ENCODE measurements around the gene ADARB2. TPM values are rescaled to one million over a fixed set of nuclear protein-coding genes. Genes with fewer than 3 reads are reported as not detected.

Gene ADARB2
- polyA plus RNA-seq, 1 of the 3 experiments (the other 2 are of a cell fraction): not detected

- no peaks in the 10 kb centered on the region for H3K79me2 ChIP-seq (ENCODE audit: insufficient read depth)
- CTCF ChIA-PET: no interaction called here
- no peak overlapping the region for H3K27ac ChIP-seq (ENCODE audit: low read depth in 2 of 2, low read length in 1 of 2)
- no peaks in the 10 kb centered on the region for H4K20me1 ChIP-seq (ENCODE audit: insufficient read depth)
- H3K4me2 ChIP-seq: no peak overlapping the region
- H3K9ac ChIP-seq: no peak overlapping the region
- TF ChIP-seq, protein P1, sequence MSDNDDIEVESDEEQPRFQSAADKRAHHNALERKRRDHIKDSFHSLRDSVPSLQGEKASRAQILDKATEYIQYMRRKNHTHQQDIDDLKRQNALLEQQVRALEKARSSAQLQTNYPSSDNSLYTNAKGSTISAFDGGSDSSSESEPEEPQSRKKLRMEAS (IDR thresholded peaks at IDR 0.05; ENCODE audit: low read depth): no peak
- TF ChIP-seq, protein P2, sequence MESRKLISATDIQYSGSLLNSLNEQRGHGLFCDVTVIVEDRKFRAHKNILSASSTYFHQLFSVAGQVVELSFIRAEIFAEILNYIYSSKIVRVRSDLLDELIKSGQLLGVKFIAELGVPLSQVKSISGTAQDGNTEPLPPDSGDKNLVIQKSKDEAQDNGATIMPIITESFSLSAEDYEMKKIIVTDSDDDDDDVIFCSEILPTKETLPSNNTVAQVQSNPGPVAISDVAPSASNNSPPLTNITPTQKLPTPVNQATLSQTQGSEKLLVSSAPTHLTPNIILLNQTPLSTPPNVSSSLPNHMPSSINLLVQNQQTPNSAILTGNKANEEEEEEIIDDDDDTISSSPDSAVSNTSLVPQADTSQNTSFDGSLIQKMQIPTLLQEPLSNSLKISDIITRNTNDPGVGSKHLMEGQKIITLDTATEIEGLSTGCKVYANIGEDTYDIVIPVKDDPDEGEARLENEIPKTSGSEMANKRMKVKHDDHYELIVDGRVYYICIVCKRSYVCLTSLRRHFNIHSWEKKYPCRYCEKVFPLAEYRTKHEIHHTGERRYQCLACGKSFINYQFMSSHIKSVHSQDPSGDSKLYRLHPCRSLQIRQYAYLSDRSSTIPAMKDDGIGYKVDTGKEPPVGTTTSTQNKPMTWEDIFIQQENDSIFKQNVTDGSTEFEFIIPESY (IDR thresholded peaks at IDR 0.05; ENCODE audit: borderline replicate concordance, low read depth): no peak
- TF ChIP-seq YY1 (IDR thresholded peaks at IDR 0.05; ENCODE audit: low read depth): no peak
- TF ChIP-seq SMC3 (IDR thresholded peaks at IDR 0.05; ENCODE audit: low read depth, low read length): no peak
- no peak for TF ChIP-seq RAD21 (IDR thresholded peaks at IDR 0.05; ENCODE audit: low read length)
- no peak for TF ChIP-seq RFX5 (IDR thresholded peaks at IDR 0.05; ENCODE audit: low read length)
- TF ChIP-seq FOSL2 (IDR thresholded peaks at IDR 0.05; ENCODE audit: borderline replicate concordance, low read depth): no peak
- DNase-seq: no peak
- no peak overlapping the region for H3K4me3 ChIP-seq (ENCODE audit: low read depth in 2 of 2, low read length in 1 of 2)
- no peaks in the 10 kb centered on the region for H3K9me3 ChIP-seq
- POLR2A ChIA-PET: interaction anchor here (0.6 kb wide), 1 partner anchor 15 kb away, joined by 3 read pairs; no protein-coding TSS in a partner anchor
- H3K36me3 ChIP-seq (replicated peaks in 1 of 2; ENCODE audit: control insufficient read depth in 1 of 2, insufficient read depth in 2 of 2, low read length in 1 of 2): no peaks in the 10 kb centered on the region
- no peaks in the 10 kb centered on the region for H3F3A ChIP-seq (replicated peaks; ENCODE audit: insufficient read depth)
- no peaks in the 10 kb centered on the region; a peak in 1 of 4 replicates for H3K4me1 ChIP-seq (ENCODE audit: control insufficient read depth in 1 of 2, insufficient read depth in 2 of 2, low read depth in 1 of 2, low read length in 1 of 2)
- WGBS (ENCODE audit: low lambda C conversion rate): 8% methylated on average over 4 of the region's 7 CpGs
- H3K27me3 ChIP-seq (ENCODE audit: insufficient read depth): no peaks in the 10 kb centered on the region
- H2AFZ ChIP-seq (ENCODE audit: low read depth): no peak overlapping the region
- no peaks in the 10 kb centered on the region for H3K9me2 ChIP-seq
Measured at GRCh38 chr10:1545524-1545923, 191.8 kb downstream of the ADARB2 start.

- no peaks in the 10 kb centered on the region for H3K9me3 ChIP-seq
- H3K9ac ChIP-seq: no peak overlapping the region
- H3K4me1 ChIP-seq (ENCODE audit: control insufficient read depth in 1 of 2, insufficient read depth in 2 of 2, low read depth in 1 of 2, low read length in 1 of 2): no peaks in the 10 kb centered on the region; a peak in 1 of 4 replicates
- WGBS (ENCODE audit: low lambda C conversion rate): 13% methylated on average over 2 of the region's 2 CpGs
- H4K20me1 ChIP-seq (ENCODE audit: insufficient read depth): no peaks in the 10 kb centered on the region
- H2AFZ ChIP-seq (ENCODE audit: low read depth): no peak overlapping the region
- no peaks in the 10 kb centered on the region for H3K79me2 ChIP-seq (ENCODE audit: insufficient read depth)
- no peaks in the 10 kb centered on the region for H3K36me3 ChIP-seq (replicated peaks in 1 of 2; ENCODE audit: control insufficient read depth in 1 of 2, insufficient read depth in 2 of 2, low read length in 1 of 2)
- H3F3A ChIP-seq (replicated peaks; ENCODE audit: insufficient read depth): no peaks in the 10 kb centered on the region
- H3K4me3 ChIP-seq (ENCODE audit: low read depth in 2 of 2, low read length in 1 of 2): no peak overlapping the region
- H3K9me2 ChIP-seq: no peaks in the 10 kb centered on the region
- H3K4me2 ChIP-seq: no peak overlapping the region
- TF ChIP-seq NFIC (IDR thresholded peaks at IDR 0.05; ENCODE audit: borderline replicate concordance) (no peak), GABPA (IDR thresholded peaks at IDR 0.05; ENCODE audit: low read depth) (no peak), TEAD4 (IDR thresholded peaks at IDR 0.05; ENCODE audit: borderline replicate concordance, insufficient read depth) (no peak), TAF1 (IDR thresholded peaks at IDR 0.05; ENCODE audit: borderline replicate concordance, low read depth, low read length) (no peak), FOXJ3 (CRISPR knock-in tag; IDR thresholded peaks at IDR 0.05) (no peak), CTCF (IDR thresholded peaks at IDR 0.05) (no peak), RXRA (IDR thresholded peaks at IDR 0.05; ENCODE audit: borderline replicate concordance, low read depth) (no peak), SIN3A (IDR thresholded peaks at IDR 0.05; ENCODE audit: borderline replicate concordance, low read depth, low read length) (no peak), REST (IDR thresholded peaks at IDR 0.05; ENCODE audit: low read depth, low read length) (no peak), JUND (IDR thresholded peaks at IDR 0.05) (no peak)
- TF ChIP-seq, protein P3, sequence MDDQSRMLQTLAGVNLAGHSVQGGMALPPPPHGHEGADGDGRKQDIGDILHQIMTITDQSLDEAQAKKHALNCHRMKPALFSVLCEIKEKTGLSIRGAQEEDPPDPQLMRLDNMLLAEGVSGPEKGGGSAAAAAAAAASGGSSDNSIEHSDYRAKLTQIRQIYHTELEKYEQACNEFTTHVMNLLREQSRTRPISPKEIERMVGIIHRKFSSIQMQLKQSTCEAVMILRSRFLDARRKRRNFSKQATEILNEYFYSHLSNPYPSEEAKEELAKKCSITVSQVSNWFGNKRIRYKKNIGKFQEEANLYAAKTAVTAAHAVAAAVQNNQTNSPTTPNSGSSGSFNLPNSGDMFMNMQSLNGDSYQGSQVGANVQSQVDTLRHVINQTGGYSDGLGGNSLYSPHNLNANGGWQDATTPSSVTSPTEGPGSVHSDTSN (IDR thresholded peaks at IDR 0.05): no peak
- no peaks in the 10 kb centered on the region for H3K27me3 ChIP-seq (ENCODE audit: insufficient read depth)
- H3K27ac ChIP-seq (ENCODE audit: low read depth in 2 of 2, low read length in 1 of 2): no peak overlapping the region
- POLR2A ChIA-PET: no interaction called here
- no peak for DNase-seq
- CTCF ChIA-PET: no interaction called here
Measured at GRCh38 chr10:1544929-1545328, 192.4 kb downstream of the ADARB2 start.
